ENCODE results near the gene SEMA6A.

SEMA6A gene

DNA sequence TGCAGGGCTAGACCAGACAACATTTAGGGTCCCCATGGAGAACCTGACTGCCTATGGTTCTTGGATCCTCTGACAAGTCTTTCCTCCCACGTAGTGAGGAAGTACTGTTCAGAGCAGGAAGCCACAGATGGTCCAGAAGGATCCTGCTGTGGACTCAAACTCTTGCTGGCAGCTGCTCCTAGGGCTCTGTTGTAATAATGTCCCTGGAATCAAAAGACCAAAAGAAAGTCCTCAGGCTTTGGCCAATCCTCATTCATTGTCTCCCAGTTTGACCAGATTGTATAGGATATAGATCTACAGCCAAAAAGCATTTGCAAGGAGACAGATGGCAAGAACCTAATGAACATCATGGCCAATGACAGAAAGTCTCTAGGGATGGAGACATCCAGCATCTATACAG, 53.9 kb downstream of the SEMA6A start:
- no peak for DNase-seq

DNA sequence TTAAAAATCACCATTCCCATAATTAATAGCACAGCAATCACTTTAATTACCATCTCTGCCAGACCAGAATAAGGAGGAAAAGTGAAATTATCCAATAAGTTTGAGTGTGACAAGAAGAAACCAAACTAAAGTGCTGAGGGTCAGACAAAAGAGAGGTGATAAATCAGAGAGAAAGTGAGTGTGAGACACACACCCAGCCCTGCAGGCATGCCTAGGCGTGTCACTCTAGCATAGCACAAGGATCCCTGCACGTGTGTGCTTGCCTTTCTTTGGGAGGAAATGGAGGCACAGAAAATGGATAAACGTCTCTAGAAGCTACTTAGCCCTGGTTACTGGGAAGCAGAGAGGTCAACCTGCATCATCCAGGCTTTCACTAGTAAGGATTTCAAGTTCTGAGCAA, 56.2 kb downstream of the SEMA6A start:
- no peak for DNase-seq

DNA sequence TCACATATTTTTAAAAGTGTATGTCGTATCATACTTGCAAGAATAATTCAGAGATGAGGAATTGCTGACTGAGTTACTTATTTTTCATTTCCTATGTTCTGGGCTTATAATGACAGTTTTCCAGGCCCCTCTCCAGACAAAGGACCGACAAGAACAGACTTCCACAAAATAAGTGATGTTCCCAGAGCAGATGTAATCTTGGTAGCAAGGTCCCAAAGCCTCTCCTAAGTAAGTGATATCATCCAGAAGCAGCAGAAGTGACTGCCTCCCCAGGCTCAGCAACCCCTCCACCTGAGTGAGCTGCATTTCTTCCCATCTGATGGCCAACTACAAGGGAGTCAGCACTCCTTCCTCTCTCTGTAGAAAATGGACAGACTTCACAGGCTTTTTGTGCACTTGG, 57.1 kb downstream of the SEMA6A start:
- no peak for DNase-seq

- DNase-seq: no peak
Measured at GRCh38 chr5:116516021-116516420, 58.6 kb downstream of the SEMA6A start.

- DNase-seq: no peak
Measured at GRCh38 chr5:116514421-116514970, 60.1 kb downstream of the SEMA6A start.

- DNase-seq: no peak
Measured at GRCh38 chr5:116510517-116510916, 64.1 kb downstream of the SEMA6A start.

GRCh38 chr5:116509483-116510244, 65.0 kb downstream of the SEMA6A start:
- no peak for DNase-seq

GRCh38 chr5:116508835-116509234, 65.8 kb downstream of the SEMA6A start:
- DNase-seq: no peak

DNA sequence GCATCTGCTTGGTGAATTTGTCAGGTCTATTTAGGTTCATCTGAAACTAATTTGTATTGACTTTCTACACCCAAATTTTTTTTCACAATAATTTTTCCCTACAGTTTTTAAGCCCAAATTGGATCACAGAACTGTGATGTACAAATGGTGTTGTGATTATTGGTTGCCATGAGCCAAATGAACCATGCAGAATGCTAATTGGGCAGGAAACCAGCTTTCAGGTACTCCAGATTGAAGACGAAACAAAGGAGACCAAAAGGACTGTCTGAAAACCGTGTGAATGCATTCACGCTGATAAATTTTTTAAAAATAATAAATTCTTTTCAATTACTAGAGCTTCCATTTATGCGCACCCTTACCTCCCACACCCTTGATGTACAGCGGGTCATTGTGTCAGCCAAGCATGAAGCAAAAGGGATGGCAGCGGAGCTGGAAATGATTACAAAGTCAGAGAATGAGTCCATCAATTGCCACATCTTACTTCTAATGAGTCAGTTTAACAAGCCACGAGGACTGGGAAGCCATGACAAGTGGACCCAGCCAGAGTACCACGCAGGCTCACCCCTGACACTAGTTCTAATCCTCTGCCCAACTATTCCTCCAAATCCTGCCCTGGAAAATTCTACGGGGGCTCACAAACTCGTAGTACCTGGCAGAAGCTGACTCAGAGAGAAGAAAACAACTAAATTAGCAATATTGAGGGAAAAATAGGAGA, 66.5 kb downstream of the SEMA6A start:
- no peak for DNase-seq

- DNase-seq: no peak
Measured at GRCh38 chr5:116507051-116507537, 67.5 kb downstream of the SEMA6A start.

GRCh38 chr5:116506488-116506887, 68.1 kb downstream of the SEMA6A start:
- DNase-seq: no peak

- no peak for DNase-seq
Measured at GRCh38 chr5:116504593-116505166, 69.9 kb downstream of the SEMA6A start.

GRCh38 chr5:116502616-116503015, 72.0 kb downstream of the SEMA6A start:
- no peak for DNase-seq

DNA sequence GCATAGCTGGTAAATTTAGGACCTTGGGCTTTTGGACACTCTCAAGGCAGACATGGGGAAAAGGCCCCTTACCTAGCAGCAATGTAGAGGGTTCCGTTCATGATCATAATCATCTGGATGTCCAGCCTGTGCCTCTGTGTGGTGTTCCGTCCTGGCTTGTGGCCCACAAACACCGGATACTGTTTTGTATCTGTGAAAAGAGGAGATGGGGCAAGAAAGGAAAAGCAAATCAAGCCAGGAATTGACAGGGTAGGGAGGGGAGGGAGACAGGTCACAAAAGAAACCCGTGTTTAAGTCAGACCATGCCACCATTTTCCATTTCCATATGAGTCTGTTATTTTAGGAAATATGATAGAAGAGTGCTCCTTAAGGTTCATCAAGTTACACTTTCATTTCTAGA, 72.5 kb downstream of the SEMA6A start:
- no peak for DNase-seq

DNA sequence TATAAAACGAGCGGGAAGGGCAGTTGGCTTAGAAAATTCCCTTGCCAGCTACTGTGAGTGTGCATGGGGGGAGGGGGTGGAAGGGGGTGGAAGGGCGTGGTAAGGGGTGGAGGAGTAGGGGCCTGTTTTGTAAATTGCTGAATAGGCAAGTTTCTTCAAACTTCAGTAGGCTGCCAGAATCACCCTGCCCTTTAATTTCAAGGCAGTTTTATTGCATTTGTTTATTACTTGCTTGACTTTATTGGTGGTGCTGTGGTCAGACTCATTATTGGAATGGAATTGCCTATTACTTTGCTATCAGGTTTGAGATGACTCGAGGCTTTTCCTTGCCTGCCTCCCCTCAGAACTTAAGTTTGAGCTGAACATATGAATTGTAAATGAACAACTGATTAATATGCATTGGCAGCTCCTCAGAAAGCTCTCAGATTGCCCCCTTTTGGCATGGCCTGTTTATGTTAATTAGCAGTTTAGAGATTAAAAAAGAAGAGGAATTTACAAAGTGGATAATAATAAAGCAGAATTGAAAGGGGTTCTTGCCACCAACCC, 76.0 kb downstream of the SEMA6A start:
- DNase-seq: no peak

GRCh38 chr5:116497631-116498030, 77.0 kb downstream of the SEMA6A start:
- DNase-seq: no peak

DNA sequence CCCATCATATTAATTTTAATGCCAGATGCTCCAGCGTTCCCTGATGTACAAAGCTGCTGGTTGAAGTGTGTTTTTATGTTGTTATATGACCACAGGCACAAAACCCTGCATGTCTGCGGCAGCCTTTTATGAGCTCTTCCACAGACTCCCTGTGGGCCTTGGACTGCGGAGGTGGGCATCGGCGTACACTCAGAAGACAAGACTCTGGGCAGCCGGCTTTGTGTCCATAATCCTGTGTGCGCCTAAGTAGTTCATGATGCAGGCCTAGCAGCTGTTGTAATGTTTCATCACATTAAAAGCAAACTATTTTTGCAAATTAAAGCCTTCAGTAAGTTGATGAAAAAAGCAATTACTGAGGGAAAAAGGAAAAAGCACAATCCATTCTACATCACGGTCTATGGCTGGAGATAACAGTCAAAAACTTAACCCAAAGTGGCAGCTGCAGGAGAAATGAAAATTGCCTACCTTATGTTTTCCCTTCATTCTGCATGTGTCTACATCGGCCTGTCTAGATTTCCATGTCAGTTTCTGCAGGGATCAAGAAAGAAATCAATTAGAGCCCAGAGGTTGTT, 78.8 kb downstream of the SEMA6A start:
- DNase-seq: no peak

DNA sequence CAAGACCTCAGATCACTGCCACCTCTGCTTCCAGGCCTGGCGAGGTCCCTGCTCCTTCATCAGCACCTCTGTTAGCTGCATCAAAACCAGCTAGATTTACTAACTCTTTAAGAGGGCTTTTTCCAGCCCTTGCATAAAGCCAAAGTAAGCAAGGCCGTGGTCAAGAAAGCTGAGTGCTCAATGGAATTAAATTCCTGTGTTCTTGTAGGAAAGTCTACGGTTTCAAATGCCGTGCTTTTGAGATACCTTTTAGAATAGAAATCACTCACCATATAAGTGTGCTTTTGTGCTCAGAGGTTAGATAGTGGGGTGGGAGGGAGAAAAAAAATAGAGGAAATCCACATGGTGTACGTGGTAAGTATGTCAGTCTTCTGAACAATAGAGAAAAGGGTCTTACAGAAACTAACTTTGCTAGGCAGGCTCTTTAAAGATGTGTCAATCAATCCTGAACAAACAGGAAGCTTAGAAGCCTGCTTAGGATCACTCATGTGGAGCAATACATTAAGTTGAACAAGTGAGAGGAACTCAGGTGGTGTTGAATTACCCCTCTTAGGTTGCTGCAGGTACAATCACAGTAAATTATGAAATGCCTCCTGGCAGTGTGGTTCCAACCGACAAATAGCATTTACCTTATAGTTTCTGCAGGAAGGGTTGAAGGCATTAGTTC, 79.7 kb downstream of the SEMA6A start:
- no peak for DNase-seq

DNA sequence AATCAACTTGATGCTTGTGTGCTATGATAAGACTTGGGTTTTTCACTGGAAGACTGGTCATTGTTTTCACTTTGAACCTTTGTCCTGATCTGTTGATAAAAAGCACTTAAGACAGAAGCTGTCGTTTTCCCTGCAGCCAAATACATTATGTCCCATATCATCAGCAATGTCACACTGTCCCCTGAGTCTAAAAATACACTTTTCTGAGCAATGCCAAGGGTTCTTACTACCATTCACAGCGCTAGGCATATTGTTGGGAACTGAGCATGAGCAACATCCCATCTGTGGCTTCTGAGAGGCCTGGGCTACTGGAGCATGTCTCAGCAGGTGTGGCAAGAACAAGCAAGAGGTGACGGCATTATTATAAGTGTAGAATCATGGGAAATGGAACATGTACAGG, 81.8 kb downstream of the SEMA6A start:
- DNase-seq: no peak

GRCh38 chr5:116492016-116492623, 82.5 kb downstream of the SEMA6A start:
- DNase-seq: peak; percentile 84

GRCh38 chr5:116488356-116489041, 86.1 kb downstream of the SEMA6A start:
- DNase-seq: no peak

Measured in RPMI8226 (cell line).